ENCODE data around the gene GATAD2B.
"Not testable (repeated sequence)": the region's sequence is repeated elsewhere in the genome, so short reads cannot be mapped to it uniquely, and the experiment has no call there.

Gene GATAD2B

GRCh38 chr1:153796786-153797659 is 125.7 kb downstream of the GATAD2B start:
- DNase-seq (ENCODE audit: low read depth in 1 of 2, low spot score in 1 of 2): peak; percentile 66 to 85

DNA sequence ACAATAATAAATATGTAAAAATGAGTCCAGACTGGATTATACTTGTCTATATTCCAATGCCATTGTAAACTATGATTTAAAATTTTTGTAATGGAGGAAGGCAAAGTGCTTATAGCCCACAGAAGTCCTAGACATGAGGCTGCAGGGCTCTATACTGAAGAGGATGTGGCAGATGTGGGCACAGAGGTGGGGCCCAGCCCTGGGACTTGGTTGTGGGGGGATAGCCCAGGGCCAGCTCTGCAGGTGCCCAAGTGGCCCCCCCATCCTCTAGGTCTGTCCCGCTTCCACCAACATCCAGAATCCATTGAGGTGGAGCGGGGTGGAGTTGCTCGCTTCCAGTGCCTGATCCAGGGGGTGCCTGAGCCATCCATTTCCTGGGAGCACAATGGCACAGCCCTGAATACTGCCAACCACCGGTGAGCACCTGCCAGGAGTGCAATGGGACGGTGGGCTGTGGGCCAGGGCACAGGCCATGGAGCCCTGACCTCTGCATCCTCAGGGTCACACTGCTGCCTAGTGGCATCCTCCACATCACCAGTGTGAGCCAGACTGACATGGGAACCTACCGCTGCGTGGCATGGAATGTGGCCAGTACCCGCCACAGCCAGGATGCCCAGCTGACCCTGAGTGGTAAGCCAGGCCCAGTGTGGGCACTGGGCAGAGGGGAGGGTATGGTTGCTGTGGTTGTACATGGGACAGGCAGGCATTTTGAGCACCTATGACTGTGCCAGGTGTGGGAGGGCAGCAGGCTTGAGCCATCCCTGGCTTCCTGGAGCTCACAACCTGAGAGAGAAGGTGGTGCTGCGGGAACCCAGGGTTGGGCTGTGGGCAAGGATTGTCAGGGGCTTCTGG is 126.6 kb downstream of the GATAD2B start:
- no peak for DNase-seq (ENCODE audit: low read depth in 1 of 2, low spot score in 1 of 2)

DNA sequence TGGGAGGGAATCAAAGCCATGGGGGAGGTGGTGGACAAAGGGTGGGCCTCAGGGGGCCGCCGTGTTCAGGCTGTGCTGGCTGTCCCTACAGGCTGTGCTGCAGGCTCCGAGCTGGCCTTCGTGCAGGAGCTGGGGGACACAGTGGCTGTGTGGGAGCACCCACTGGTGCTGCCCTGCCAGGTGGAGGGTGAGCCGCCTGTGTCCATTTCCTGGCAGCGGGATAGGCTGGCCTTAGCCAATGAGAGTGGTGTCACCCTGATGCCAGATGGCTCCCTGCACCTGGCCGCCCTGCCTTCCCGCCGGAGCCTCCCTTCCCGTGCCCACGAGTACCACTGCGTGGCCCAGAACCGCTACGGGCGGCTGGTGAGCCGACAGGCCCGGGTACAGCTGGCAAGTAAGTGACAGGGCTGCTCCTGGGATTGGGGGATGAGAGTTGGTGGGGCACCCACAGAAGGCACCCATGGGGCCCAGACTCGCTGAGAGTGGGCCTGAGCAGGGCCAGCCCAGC is 127.4 kb downstream of the GATAD2B start:
- no peak for DNase-seq (ENCODE audit: low read depth in 1 of 2, low spot score in 1 of 2)

DNA sequence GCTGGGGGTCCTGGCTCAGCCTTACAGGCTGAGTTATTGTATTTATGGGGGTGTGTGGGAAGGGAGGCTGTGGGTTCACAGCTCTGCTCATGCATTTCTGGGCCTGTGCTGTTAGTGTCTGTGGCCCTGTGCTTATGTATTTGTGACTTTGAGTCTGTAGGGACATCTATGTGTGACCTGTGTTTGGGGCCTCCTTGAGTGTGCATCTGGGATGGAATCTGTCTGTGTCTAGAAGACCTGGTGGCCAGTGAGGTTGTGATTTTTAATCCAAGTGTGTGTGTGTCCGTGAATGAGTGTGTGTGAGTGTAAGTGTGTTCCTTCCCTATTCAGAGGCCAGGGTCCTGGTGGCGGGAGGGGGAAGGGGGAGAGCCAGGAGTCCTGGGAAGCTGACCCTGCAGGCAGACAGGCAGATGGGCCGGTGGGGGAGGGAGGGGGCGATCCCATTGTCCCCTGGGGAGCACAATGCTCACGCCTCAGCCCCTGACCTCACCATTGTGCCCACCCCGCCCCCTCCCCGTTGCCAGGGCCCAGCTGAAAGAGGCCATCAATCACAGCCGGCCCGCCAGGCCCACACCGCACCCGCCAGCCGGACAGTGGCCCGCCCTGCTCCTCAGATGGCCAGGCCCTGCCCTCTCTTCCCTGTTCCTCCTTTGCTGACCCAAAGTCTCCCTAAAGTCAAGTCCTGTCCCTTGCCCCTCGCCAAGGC is 128.0 kb downstream of the GATAD2B start:
- no peak for DNase-seq (ENCODE audit: low read depth in 1 of 2, low spot score in 1 of 2)

DNA sequence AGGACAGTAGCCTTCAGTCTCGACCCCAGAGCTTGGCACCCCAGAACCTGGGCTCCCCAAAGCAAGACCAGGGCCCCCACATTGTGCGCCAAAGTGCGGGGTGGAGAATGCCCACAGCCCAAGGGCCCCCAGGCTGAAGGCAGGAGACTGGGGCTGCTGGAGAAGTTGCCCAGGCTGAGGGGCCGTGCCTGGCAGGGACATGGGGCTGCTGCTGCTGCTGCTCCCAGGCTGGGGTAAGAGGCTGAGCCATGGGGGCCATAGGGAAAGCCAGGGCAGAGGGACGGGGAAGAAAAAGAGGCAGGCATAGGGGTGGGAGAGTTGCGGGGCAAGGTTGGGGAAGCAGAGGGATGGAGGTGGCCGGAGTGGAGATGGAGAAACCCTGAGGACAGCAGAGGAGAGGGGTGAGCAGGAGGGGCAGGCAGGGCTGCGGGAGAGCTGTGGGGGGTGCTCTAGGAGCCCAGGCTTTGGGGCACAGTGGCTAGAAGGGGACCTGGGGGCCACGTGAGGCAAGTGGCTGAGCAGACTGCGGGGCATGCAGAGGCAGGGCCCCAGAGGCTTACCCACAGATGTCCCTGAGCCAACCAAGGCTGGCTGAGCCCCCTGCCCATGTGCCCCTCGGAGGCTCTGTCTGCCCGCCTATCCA is 128.7 kb downstream of the GATAD2B start:
- DNase-seq (ENCODE audit: low read depth in 1 of 2, low spot score in 1 of 2): no peak

GRCh38 chr1:153793261-153793972 is 129.4 kb downstream of the GATAD2B start:
- no peak for DNase-seq (ENCODE audit: low read depth in 1 of 2, low spot score in 1 of 2)

DNA sequence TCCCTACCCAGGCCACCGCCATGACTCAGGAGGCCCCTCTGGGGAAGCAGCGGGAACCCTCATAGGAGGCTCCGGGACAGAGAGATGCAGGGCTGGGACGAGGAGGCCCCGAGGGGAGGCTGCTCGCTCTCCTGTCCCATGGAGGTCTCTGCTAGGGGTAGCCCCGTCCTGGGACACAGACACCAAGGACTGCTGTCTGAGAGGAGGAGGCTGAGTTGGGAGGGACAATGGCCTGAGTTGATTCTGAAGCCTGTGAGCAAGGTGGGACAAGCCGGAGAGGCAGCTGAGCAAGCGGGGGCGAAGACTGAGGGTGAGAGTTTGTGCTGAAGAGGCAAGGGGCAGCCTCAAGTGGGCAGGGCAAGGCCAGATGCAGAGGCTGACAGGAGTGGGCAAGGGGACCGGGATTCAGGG is 130.1 kb downstream of the GATAD2B start:
- no peak for DNase-seq (ENCODE audit: low read depth in 1 of 2, low spot score in 1 of 2)

DNA sequence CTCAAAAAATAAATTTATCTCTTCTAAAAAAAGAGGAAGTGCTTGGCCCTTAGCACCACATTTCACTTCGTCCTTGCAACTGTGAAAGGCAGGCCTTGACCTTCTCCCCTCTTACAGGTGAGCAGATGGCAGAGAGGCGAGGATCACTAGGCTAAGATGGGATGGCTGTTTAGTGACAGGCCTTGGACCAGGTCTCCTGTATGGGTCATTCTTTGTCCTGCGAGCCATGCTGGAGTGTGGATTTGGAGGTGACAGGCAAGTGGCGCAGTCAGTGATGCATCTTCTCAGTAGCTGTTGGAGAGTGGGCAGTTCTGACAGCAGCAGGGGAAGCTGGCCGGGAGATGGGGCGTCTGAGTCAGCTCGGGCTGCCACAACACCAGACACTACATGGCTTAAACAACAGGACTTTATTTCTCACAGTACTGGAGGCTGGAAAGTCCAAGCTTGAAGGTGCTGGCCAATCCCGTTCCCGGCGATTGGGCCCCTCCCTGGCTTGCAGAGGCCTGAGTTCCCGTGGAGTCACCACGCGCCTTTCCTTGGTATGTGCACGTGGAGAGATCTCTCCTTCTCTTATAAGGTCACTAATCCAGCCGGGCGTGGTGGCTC is 131.0 kb downstream of the GATAD2B start:
- DNase-seq (ENCODE audit: low read depth in 1 of 2, low spot score in 1 of 2): no peak

- DNase-seq (ENCODE audit: low read depth in 1 of 2, low spot score in 1 of 2): no peak
Measured at GRCh38 chr1:153790966-153791647, 131.7 kb downstream of the GATAD2B start.

DNA sequence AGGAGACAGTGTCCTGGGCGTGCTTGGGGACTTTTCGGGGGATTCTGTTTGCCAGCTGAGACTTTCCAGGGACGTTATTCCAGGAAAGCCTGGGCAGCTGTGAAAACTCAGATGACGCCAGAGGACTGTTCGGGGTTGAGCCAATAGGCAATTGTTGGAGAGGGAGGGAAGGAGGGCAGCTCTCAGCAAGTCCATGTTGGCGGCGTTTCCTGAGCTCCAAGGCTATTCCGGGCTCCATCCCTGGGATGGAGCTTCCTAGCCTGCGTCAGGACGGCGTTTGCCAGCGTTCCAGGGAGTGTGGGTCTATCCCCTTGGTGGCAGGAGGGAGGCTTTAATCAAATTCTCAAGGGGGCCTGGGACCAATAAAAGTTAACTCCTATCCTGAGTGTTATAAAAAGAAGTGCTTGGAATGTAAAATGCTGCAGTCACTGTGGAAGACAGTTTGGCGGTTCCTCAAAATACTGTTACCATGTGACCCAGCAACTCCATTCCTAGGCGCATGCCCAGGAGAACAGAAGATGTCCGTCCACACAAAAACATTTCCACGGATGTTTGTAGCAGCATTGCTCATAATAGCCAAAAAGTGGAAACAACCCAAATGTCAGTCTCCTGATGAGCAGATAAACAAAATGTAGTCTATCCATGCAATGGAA is 132.3 kb downstream of the GATAD2B start:
- DNase-seq (ENCODE audit: low read depth in 1 of 2, low spot score in 1 of 2): no peak

- DNase-seq (ENCODE audit: low read depth in 1 of 2, low spot score in 1 of 2): no peak
Measured at GRCh38 chr1:153789478-153790034, 133.2 kb downstream of the GATAD2B start.

- no peak for DNase-seq (ENCODE audit: low read depth in 1 of 2, low spot score in 1 of 2)
Measured at GRCh38 chr1:153786038-153786790, 136.6 kb downstream of the GATAD2B start.

GRCh38 chr1:153783233-153784190 is 139.3 kb downstream of the GATAD2B start:
- peak; percentile 80 to 85 for DNase-seq (ENCODE audit: low read depth in 1 of 2, low spot score in 1 of 2)

DNA sequence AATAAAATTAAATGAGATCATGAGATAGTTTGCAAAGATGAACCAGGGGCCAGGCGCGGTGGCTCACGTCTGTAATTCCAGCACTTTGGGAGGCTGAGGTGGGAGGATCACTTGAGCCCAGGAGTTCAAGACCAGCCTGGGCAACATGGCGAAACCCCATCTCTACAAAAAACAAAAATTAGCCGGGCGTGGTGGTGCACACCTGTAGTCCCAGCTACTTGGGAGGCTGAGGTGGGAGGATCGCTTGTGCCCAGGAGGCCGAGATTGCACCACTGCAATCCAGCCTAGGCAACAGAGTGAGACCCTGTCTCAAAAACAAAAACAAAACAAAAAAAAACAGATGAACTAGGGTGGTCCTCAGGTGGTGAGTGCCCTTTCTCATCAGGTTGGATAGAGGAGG is 140.1 kb downstream of the GATAD2B start:
- DNase-seq (ENCODE audit: low read depth in 1 of 2, low spot score in 1 of 2): not testable (repeated sequence)

DNA sequence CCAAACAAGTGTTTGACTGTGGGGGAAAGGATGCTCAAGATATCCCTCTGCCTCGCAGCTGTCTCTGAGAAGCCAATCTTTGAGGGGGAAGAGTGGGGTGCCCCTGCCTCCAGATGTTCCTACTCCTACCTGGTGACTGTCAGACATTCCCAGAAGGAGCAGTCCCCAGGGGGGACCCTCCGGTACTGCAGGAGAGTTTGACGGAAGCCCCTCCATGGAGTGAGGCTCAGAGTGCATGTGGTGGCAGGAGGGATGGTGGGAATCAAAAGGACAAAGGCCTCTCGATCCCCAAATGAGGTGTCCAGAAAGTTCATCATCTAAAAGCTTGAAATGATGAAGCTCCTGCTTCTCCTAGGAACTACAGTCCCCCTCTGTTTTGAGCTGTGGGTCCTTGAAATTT is 142.2 kb downstream of the GATAD2B start:
- DNase-seq (ENCODE audit: low read depth in 1 of 2, low spot score in 1 of 2): no peak

DNA sequence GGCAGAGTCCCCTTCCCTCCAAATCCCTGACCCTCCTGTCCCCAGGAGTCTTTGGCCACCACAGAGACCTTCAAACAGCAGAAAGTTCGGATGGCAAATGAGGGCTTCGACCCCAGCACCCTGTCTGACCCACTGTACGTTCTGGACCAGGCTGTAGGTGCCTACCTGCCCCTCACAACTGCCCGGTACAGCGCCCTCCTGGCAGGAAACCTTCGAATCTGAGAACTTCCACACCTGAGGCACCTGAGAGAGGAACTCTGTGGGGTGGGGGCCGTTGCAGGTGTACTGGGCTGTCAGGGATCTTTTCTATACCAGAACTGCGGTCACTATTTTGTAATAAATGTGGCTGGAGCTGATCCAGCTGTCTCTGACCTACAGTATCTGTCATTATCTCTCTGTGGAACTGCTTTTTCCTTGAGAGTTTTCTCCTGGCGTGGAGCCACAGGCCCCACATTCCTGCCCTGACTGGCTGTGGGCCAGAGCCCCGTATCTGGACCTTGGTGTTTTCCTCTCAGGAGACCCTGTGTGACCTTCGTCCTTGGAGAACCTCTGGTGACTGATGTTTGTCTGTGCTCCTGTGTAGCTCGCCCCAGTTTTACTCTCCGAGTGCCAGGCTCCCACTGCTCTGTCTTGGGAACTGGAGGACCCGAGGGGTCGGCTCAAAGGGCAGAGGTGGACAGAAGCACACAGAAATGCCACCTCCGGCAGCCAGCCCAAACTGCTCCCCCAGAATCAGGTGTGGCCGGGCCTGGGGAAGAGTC is 142.8 kb downstream of the GATAD2B start:
- no peak for DNase-seq (ENCODE audit: low read depth in 1 of 2, low spot score in 1 of 2)

All from activated CD4-positive, alpha-beta T cell treated with anti-CD3 and anti-CD28 coated beads, Interleukin-2, amount 50 U/mL, for 24 hours (primary cell).